Subcutaneous abdominal adipose tissue (tissue), 5 donors: Measurements from ENCODE around the gene C5orf15.
A peak's percentile ranks its signal among the peaks of the same experiment; 100 is the strongest.

Experiments
- H3K27ac ChIP-seq: one replicate; pipeline ENCODE4 v1.7.0; 2013; ENCODE audit warnings: low read depth, mild to moderate bottlenecking, inconsistent platforms, low read length, moderate library complexity
- H3K27me3 ChIP-seq, 5 donors: one replicate each; pipeline ENCODE4 v1.7.0; 2013; ENCODE audit warnings: low read length in 5 of 5, inconsistent platforms in 1 of 5; ENCODE audit not compliant: control insufficient read depth in 5 of 5, insufficient read depth in 4 of 5
- H3K36me3 ChIP-seq, 5 donors: one replicate each; pipeline ENCODE4 v1.7.0; 2013; ENCODE audit warnings: low read length in 5 of 5; ENCODE audit not compliant: control insufficient read depth in 5 of 5, insufficient read depth in 5 of 5
- H3K4me1 ChIP-seq, 5 donors: one replicate each; pipeline ENCODE4 v1.7.0; 2013; ENCODE audit warnings: low read length in 5 of 5, mild to moderate bottlenecking in 3 of 5, moderate library complexity in 1 of 5; ENCODE audit not compliant: control insufficient read depth in 5 of 5, insufficient read depth in 5 of 5
- H3K4me3 ChIP-seq, 5 donors: one replicate each; pipeline ENCODE4 v1.7.0; 2013; ENCODE audit warnings: low read length in 5 of 5, low read depth in 1 of 5
- H3K9ac ChIP-seq, 5 donors: one replicate each; pipeline ENCODE4 v1.7.0; 2013; ENCODE audit warnings: low read length in 5 of 5, mild to moderate bottlenecking in 4 of 5, moderate library complexity in 3 of 5
- H3K9me3 ChIP-seq, 5 donors: one replicate each; pipeline ENCODE4 v1.7.0; 2013; ENCODE audit warnings: low read length in 5 of 5; ENCODE audit not compliant: control insufficient read depth in 5 of 5
- donor health status: healthy.
- donor health status: healthy.
- donor health status: healthy.
- donor health status: healthy.
- donor health status: healthy.

The C5orf15 gene

DNA sequence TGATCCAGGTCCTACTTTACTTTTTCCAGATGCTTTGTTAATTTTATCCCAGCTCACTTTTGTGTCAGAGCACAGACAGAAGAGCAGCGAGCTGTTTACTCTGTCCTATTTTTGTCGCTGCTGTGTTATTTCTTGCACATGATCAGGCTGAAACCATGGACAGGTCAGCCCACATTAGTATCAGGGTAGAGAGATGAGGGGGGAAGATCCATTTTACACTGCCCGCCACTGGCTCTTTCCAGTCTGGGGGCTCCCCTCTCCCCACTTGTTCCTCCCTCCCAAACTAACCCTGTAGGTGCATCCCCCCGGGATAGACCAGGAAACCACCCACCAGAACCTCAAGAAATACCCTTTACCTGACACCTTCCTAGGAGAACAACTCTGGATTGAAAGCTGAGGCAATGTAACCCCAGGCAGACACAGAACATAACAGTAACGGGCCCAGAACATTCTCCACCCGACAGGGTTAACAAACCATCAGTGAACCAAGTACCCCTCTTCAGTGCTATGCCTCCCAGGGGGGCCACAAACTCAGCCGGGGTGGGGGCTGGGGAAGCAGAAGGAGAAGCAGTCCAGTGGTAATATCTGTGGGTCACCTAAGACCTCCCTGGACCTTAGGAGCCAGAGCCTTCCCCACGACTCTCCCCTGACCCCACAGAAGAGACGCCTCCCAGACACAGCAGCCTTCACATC lies 26.0 kb upstream of the C5orf15 start:
- Histone ChIP-seq H3K4me3 (no peak overlapping the region), H3K27ac (no peak overlapping the region), H3K27me3 (no peaks in the 10 kb centered on the region), H3K36me3 (peaks cover 4 to 23% (median 18%) of the 10 kb centered on the region in 5 donors), H3K9me3 (no peaks in the 10 kb centered on the region), H3K9ac (peak overlapping the region in 1 of 5 donors; percentile 25), H3K4me1 (peaks cover 4 to 40% (median 29%) of the 10 kb centered on the region in 5 donors)

DNA sequence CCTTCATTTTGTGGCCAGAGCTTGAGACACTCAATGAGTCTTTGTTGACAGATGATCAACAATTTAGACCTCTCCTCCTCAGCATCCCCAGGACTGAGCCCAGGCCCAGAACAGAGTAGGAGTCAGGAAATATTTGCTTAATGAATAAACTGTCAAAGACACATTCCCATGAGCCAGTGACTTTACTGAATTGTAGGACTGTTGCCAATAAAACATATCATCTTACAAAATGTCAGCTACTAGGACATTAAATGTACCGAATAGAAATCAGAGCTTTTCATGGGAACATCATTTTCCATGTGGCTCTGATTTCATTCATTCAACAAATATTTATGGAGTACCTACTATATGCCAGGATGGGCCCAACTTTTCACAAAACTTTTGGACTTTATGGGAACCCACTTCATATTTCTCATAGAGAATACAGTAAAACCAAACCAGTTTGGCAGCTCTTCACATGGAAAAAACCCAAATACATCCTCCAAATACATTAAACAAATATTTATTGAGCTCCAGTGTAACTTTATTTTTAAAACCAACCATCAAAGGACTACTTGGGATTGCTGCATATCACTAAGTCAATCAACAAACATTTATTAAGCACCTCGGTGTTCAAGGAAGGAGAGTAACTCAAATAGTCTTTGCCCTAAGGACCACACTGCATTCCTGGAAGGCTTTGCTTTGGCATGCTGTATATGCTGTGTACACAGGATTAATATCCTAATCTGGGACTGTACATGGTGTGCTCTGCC lies 24.9 kb upstream of the C5orf15 start:
- no peak overlapping the region for H3K9ac ChIP-seq
- H3K27me3 ChIP-seq, result no peaks in the 10 kb centered on the region
- H3K36me3 ChIP-seq, result peaks cover 4 to 34% (median 26%) of the 10 kb centered on the region in 5 donors
- no peak overlapping the region for H3K4me3 ChIP-seq
- H3K4me1 ChIP-seq, result peaks cover 4 to 40% (median 25%) of the 10 kb centered on the region in 5 donors
- H3K9me3 ChIP-seq, result no peaks in the 10 kb centered on the region
- no peak overlapping the region for H3K27ac ChIP-seq

DNA sequence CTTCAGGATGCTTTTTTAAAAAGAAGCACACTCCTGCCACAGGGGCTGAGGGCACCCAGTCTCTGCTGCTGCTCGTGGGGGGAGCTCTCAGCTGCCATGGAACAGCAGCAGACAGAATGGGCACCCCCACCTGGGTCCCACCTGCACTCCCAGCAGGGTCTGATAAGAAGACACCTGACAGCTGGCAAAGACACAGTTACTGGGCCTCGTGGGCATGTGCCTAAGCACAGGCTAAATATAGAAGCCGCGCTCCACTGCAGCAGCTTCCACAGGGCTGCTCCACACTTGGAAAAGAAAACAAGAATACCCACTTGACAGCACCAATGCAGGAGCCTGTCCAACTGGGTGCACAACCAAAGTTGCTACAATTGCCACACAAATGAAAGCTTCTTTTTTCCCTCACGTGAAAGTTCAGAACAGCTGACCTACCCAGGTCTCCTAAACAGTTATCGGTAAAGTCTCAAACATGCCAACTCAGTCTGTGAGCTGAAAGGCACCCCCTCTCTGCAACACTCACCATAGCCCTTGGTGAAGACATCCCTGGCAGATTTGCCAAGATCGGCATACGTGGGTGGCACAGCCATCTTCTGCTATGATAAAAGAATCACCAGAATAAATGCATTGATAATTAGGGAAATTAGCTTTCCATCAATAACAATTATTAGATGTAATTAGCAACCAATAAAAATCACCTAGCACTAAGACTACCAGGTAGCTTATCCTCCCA lies 24.2 kb upstream of the C5orf15 start:
- H3K4me1 ChIP-seq, result peaks cover 4 to 40% (median 25%) of the 10 kb centered on the region in 5 donors
- H3K9ac ChIP-seq, result no peak overlapping the region
- no peaks in the 10 kb centered on the region for H3K9me3 ChIP-seq
- H3K27me3 ChIP-seq, result no peaks in the 10 kb centered on the region
- no peak overlapping the region for H3K4me3 ChIP-seq
- H3K36me3 ChIP-seq, result peaks cover 8 to 38% (median 30%) of the 10 kb centered on the region in 5 donors
- no peak overlapping the region for H3K27ac ChIP-seq

DNA sequence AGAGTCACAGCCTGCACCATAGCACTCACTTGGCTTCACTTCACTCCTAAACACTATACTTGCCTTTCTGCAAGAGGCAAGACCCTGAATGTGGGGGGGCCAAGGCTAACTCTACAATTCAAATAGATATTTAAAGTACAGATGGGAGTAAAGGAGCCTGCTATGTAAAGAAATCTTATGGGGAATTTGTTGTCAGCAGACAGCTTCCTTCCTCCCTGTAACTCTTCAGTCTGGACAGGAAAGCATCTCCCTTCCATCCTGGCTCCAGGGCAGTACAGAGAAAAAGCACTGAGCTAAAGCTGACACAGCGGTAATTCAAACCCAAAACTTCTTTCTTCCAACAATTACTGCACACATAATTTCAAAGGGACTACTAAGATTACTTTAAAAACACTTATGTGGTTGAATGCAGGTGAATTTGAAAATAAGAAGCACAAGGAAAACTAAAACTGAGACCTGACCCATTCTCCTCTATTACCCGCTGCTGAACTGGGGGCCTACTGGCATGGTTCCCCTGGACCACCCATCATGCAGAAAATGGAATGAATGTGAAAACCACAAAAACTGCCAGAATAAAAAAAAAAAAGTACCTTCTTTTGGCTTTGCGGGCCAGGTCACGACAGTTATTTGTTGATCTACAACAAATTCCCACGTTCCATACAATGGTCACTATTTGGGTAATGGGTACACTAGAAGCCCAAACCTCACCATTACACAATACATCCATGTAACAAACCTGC lies 22.9 kb upstream of the C5orf15 start:
- Histone ChIP-seq H3K36me3 (peaks cover 8 to 50% (median 38%) of the 10 kb centered on the region in 5 donors), H3K4me3 (no peak overlapping the region), H3K27ac (no peak overlapping the region), H3K9me3 (no peaks in the 10 kb centered on the region), H3K4me1 (peaks cover 4 to 34% (median 22%) of the 10 kb centered on the region in 5 donors), H3K27me3 (no peaks in the 10 kb centered on the region), H3K9ac (no peak overlapping the region)

DNA sequence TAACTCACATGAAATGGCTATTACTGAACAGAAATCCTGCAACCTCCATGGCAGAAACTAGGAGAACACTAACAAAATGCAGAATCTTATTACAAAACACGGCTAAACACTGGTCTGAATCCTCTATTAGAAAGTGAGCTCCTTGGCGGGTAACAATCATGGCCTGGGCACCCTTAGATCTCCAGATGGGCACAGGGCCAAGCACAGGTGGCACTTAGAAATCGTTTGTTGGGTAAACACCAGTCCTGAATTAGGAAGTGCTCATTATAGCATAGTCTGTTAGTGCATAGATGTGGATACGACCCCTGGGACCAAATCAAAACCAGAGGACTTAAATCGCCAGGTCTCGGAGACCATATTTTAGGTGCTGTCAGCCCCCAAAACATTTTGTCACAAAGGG lies 22.0 kb upstream of the C5orf15 start:
- H3K27ac ChIP-seq, result no peak overlapping the region
- H3K27me3 ChIP-seq, result no peaks in the 10 kb centered on the region
- peaks cover 8 to 59% (median 43%) of the 10 kb centered on the region in 5 donors for H3K36me3 ChIP-seq
- no peaks in the 10 kb centered on the region for H3K9me3 ChIP-seq
- no peak overlapping the region for H3K9ac ChIP-seq
- no peak overlapping the region for H3K4me3 ChIP-seq
- H3K4me1 ChIP-seq, result peaks cover 2 to 32% (median 16%) of the 10 kb centered on the region in 5 donors

DNA sequence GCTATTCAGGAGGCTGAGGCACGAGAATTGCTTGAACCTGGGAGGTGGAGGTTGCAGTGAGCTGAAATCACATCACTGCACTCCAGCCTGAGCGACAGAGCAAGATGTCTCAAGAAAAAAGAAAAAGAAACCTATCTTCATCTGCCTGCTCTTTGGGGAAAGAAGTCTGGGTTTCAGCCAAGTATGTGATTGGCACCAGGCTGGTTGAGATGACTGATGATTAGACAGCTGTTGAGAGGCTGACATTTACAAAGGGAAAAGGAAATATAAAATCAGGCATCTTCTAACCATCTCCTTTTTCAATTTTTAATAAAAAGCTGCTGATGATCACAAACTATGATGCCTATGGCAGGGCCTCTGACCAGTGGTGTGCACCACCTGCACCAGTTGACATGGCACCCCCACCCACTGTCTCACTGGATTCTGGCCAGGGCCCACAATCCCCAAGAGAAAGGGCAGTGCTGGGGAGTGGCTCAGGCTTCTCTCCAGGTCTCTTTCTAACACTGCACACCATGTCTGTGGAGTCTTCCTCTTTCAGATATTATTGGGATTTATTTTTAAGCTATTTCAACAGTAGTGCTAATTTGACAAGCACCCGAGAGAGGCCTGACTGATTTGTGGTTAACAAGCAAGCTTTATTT lies 17.2 kb upstream of the C5orf15 start:
- Histone ChIP-seq H3K36me3 (peaks cover 6 to 80% (median 55%) of the 10 kb centered on the region in 5 donors), H3K9ac (no peak overlapping the region), H3K27ac (no peak overlapping the region)

DNA sequence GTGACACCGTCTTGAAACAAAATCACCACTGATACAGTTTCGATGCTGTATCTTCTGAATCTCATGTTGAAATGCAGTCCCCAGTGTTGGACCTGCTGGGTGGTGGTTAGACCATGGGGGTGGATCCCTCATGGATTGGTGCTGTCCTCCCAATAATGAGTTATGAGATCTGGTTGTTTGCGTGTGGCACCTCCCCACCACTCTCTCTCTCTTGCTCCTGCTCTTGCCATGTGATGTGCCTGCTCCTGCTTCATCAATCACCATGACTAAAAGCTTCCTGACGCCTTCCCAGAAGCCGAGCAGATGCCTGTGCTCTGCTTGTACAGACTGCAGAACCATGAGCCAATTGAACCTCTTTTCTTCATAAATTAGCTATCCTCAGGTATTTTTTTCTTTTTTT lies 15.2 kb upstream of the C5orf15 start:
- Histone ChIP-seq H3K4me3 (no peak overlapping the region), H3K9me3 (no peaks in the 10 kb centered on the region), H3K27me3 (no peaks in the 10 kb centered on the region), H3K27ac (no peak overlapping the region), H3K36me3 (peaks cover 4 to 69% (median 44%) of the 10 kb centered on the region in 5 donors), H3K4me1 (peaks cover 1 to 23% (median 4%) of the 10 kb centered on the region in 5 donors), H3K9ac (no peak overlapping the region)

More for the DNA sequence above, 17.2 kb upstream of the C5orf15 start:
- Histone ChIP-seq H3K9me3 (no peaks in the 10 kb centered on the region), H3K4me3 (no peak overlapping the region), H3K4me1 (peaks cover 0 to 14% (median 2%) of the 10 kb centered on the region in 5 donors), H3K27me3 (no peaks in the 10 kb centered on the region)

DNA sequence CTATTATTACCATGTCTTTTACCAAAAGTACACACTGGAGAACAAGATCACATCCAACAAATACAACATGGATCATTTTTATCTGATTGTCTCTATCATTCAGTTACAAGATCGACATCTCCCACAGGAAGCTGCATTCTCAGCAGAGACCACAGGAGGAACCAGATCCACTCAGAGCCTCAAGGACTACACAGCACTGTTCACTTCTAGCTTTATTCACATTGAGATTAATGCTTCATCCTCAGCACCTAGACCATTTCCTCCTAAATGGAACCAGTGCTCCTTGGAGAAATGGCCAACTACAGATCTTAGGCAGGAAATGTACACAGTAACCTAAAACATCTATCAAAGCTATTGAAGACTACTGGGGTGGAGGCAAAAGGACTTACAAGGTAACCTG lies 13.3 kb upstream of the C5orf15 start:
- H3K27ac ChIP-seq, result no peak overlapping the region
- no peaks in the 10 kb centered on the region for H3K9me3 ChIP-seq
- no peaks in the 10 kb centered on the region for H3K27me3 ChIP-seq
- H3K4me1 ChIP-seq, result peaks cover 1 to 30% (median 4%) of the 10 kb centered on the region in 5 donors
- no peak overlapping the region for H3K4me3 ChIP-seq
- peaks cover 0 to 61% (median 36%) of the 10 kb centered on the region in 5 donors for H3K36me3 ChIP-seq
- no peak overlapping the region for H3K9ac ChIP-seq

DNA sequence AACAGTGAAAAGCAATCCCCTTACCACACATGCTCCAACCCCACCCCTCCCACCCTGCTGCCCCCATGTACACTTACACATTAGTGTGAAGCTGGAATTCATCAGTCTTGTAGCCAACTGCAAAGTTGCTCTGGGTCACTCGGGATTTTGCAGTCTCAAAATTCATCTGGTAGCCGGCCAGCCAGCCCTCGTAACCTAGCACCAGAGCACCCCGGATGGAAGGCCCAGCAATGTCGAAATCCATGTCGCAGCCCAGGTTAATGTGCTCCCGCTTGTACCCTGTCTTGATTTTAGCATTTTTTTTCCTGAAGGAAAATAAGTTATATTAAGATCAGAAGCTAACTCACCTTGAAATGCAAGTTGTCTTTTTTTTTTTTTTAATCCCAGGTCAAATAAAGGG lies 12.2 kb upstream of the C5orf15 start:
- H3K4me3 ChIP-seq, result no peak overlapping the region
- no peak overlapping the region for H3K27ac ChIP-seq
- no peaks in the 10 kb centered on the region for H3K9me3 ChIP-seq
- H3K27me3 ChIP-seq, result no peaks in the 10 kb centered on the region
- H3K9ac ChIP-seq, result no peak overlapping the region
- H3K4me1 ChIP-seq, result peaks cover 0 to 26% (median 4%) of the 10 kb centered on the region in 5 donors
- H3K36me3 ChIP-seq, result peaks cover 0 to 62% (median 38%) of the 10 kb centered on the region in 5 donors
